Muscle layer of duodenum (tissue), 2 donors: ENCODE data around the gene KRTAP5-3.
"Not testable (repeated sequence)": the region's sequence is repeated elsewhere in the genome, so short reads cannot be mapped to it uniquely, and the experiment has no call there.

Source experiments
- H3K27ac ChIP-seq: one replicate; pipeline ENCODE4 v1.7.0; 2013; ENCODE audit warnings: mild to moderate bottlenecking, low read length
- H3K27me3 ChIP-seq: one replicate; pipeline ENCODE4 v1.7.0; 2013; ENCODE audit warnings: low read depth, mild to moderate bottlenecking, control low read depth, low read length
- H3K36me3 ChIP-seq, 2 donors: one replicate each; pipeline ENCODE4 v1.7.0; 2013; ENCODE audit warnings: low read length in 2 of 2, control low read depth in 1 of 2, mild to moderate bottlenecking in 1 of 2; ENCODE audit not compliant: insufficient read depth in 2 of 2, control insufficient read depth in 1 of 2
- H3K4me1 ChIP-seq, 2 donors: one replicate each; pipeline ENCODE4 v1.7.0; 2013; ENCODE audit warnings: low read length in 2 of 2, mild to moderate bottlenecking in 2 of 2, control low read depth in 1 of 2, moderate library complexity in 1 of 2; ENCODE audit not compliant: insufficient read depth in 2 of 2, control insufficient read depth in 1 of 2
- H3K4me3 ChIP-seq, 2 donors: one replicate each; pipeline ENCODE4 v1.7.0; 2013; ENCODE audit warnings: low read length in 2 of 2, low read depth in 1 of 2, mild to moderate bottlenecking in 1 of 2
- H3K9me3 ChIP-seq, 2 donors: one replicate each; pipeline ENCODE4 v1.7.0; 2013; ENCODE audit warnings: low read length in 2 of 2, control low read depth in 1 of 2, mild to moderate bottlenecking in 1 of 2; ENCODE audit not compliant: control insufficient read depth in 1 of 2
- donor health status: healthy.

Gene KRTAP5-3

GRCh38 chr11:1604711-1605110 is 3.6 kb downstream of the KRTAP5-3 start:
- Histone ChIP-seq H3K4me1 (no peaks in the 10 kb centered on the region), H3K9me3 (no peaks in the 10 kb centered on the region), H3K27ac (no peak overlapping the region), H3K27me3 (no peaks in the 10 kb centered on the region), H3K36me3 (no peaks in the 10 kb centered on the region), H3K4me3 (no peak overlapping the region)

- no peaks in the 10 kb centered on the region for H3K27me3 ChIP-seq
- no peaks in the 10 kb centered on the region for H3K4me1 ChIP-seq
- no peak overlapping the region for H3K27ac ChIP-seq
- no peaks in the 10 kb centered on the region for H3K36me3 ChIP-seq
- no peaks in the 10 kb centered on the region for H3K9me3 ChIP-seq
- H3K4me3 ChIP-seq, result no peak overlapping the region
These were observed 4.1 kb downstream of the KRTAP5-3 start for GRCh38 chr11:1604181-1604580.

- Histone ChIP-seq H3K9me3 (no peaks in the 10 kb centered on the region), H3K36me3 (no peaks in the 10 kb centered on the region), H3K27ac (no peak overlapping the region), H3K27me3 (no peaks in the 10 kb centered on the region), H3K4me3 (no peak overlapping the region), H3K4me1 (no peaks in the 10 kb centered on the region)
These were observed 4.6 kb downstream of the KRTAP5-3 start for GRCh38 chr11:1603629-1604028.

GRCh38 chr11:1601663-1602062 is 6.6 kb downstream of the KRTAP5-3 start:
- H3K27ac ChIP-seq, H3K9me3 ChIP-seq, H3K4me1 ChIP-seq, H3K27me3 ChIP-seq, H3K4me3 ChIP-seq, H3K36me3 ChIP-seq: not testable (repeated sequence)

- Histone ChIP-seq H3K9me3 (no peaks in the 10 kb centered on the region), H3K27ac (no peak overlapping the region), H3K36me3 (no peaks in the 10 kb centered on the region), H3K4me1 (no peaks in the 10 kb centered on the region), H3K4me3 (no peak overlapping the region), H3K27me3 (no peaks in the 10 kb centered on the region)
These were observed 7.6 kb downstream of the KRTAP5-3 start for GRCh38 chr11:1600626-1601025.

- Histone ChIP-seq H3K27me3 (no peaks in the 10 kb centered on the region), H3K4me1 (no peaks in the 10 kb centered on the region), H3K4me3 (no peak overlapping the region), H3K36me3 (no peaks in the 10 kb centered on the region), H3K27ac (no peak overlapping the region), H3K9me3 (no peaks in the 10 kb centered on the region)
These were observed 9.4 kb downstream of the KRTAP5-3 start for GRCh38 chr11:1598816-1599215.

- H3K36me3 ChIP-seq, H3K9me3 ChIP-seq, H3K27ac ChIP-seq, H3K4me3 ChIP-seq, H3K27me3 ChIP-seq, H3K4me1 ChIP-seq: not testable (repeated sequence)
These were observed 9.9 kb downstream of the KRTAP5-3 start for GRCh38 chr11:1598406-1598805.

- no peak within 1 kb of the TSS for H3K4me3 ChIP-seq
- no peaks in the 10 kb centered on the region for H3K36me3 ChIP-seq
- H3K27ac ChIP-seq, result no peak within 1 kb of the TSS
- no peaks in the 10 kb centered on the region for H3K4me1 ChIP-seq
- H3K9me3 ChIP-seq, result no peaks in the 10 kb centered on the region
- no peaks in the 10 kb centered on the region for H3K27me3 ChIP-seq
These were observed 10.3 kb downstream of the KRTAP5-3 start, which contains the start of gene KRTAP5-2 for GRCh38 chr11:1597994-1598380. Gene KRTAP5-2 (minus strand): TSS chr11:1598294. CDS start chr11:1598250, 44 bp downstream.

- Histone ChIP-seq H3K27ac (no peak overlapping the region), H3K9me3 (no peaks in the 10 kb centered on the region), H3K4me1 (no peaks in the 10 kb centered on the region), H3K36me3 (no peaks in the 10 kb centered on the region), H3K4me3 (no peak overlapping the region), H3K27me3 (no peaks in the 10 kb centered on the region)
These were observed 10.8 kb downstream of the KRTAP5-3 start for GRCh38 chr11:1597331-1597993.

- H3K9me3 ChIP-seq, result not testable (repeated sequence)
These were observed 11.6 kb downstream of the KRTAP5-3 start for GRCh38 chr11:1596576-1597121.

GRCh38 chr11:1595994-1596575 is 12.2 kb downstream of the KRTAP5-3 start:
- H3K36me3 ChIP-seq, H3K27ac ChIP-seq, H3K27me3 ChIP-seq, H3K4me3 ChIP-seq, H3K9me3 ChIP-seq, H3K4me1 ChIP-seq: not testable (repeated sequence)

More at GRCh38 chr11:1596576-1597121, 11.6 kb downstream of the KRTAP5-3 start:
- not testable (repeated sequence) for H3K4me3 ChIP-seq, H3K27ac ChIP-seq, H3K36me3 ChIP-seq, H3K4me1 ChIP-seq, H3K27me3 ChIP-seq

GRCh38 chr11:1592628-1593027 is 15.6 kb downstream of the KRTAP5-3 start:
- Histone ChIP-seq H3K36me3 (no peaks in the 10 kb centered on the region), H3K9me3 (no peaks in the 10 kb centered on the region), H3K4me3 (no peak overlapping the region), H3K27me3 (no peaks in the 10 kb centered on the region), H3K4me1 (no peaks in the 10 kb centered on the region), H3K27ac (no peak overlapping the region)
